Stimulated activated CD8-positive, alpha-beta memory T cell treated with anti-CD3 and anti-CD28 coated beads, Interleukin-4, amount 100 ng/mL, for 48 hours (primary cell): ENCODE results near the gene GPANK1.

Experiments
- DNase-seq: peaks from one replicate; pipeline ENCODE4 v3.0.0-alpha.2; 2020

Gene GPANK1

GRCh38 chr6:31614684-31615578, 49.9 kb downstream of the GPANK1 start, which contains the start of gene AIF1:
TSS of gene AIF1 (plus strand) at chr6:31615234. CDS start at chr6:31615330, 96 bp downstream.
- no peak for DNase-seq

- DNase-seq = no peak
Observed at GRCh38 chr6:31614075-31614619, 50.6 kb downstream of the GPANK1 start.
